ENCODE data around the gene SCYL2.

SCYL2 gene

GRCh38 chr12:100388382-100388781 lies 121.4 kb downstream of the SCYL2 start:
- no peaks in the 10 kb centered on the region for H3K4me1 ChIP-seq (ENCODE audit: low read depth, poor library complexity, severe bottlenecking)
- TF ChIP-seq CTCF (conservative IDR thresholded peaks at IDR 0.05; ENCODE audit: low read depth, low read length) = no peak
- no peak overlapping the region for H2AFZ ChIP-seq (ENCODE audit: low read depth)
- H3K27me3 ChIP-seq (ENCODE audit: insufficient read depth, low read depth) = no peaks in the 10 kb centered on the region
- no peaks in the 10 kb centered on the region for H3K79me2 ChIP-seq (ENCODE audit: insufficient read depth, low read depth)
- no peak overlapping the region for H3K4me3 ChIP-seq (IDR thresholded peaks at IDR 0.05; ENCODE audit: insufficient read depth, low read depth, low read length)
- no peaks in the 10 kb centered on the region for H4K20me1 ChIP-seq (ENCODE audit: insufficient read depth)
- no peak overlapping the region for H3K9ac ChIP-seq
- no peak overlapping the region for H3K27ac ChIP-seq
- no peak overlapping the region for H3K4me2 ChIP-seq
- H3K36me3 ChIP-seq (ENCODE audit: insufficient read depth) = no peaks in the 10 kb centered on the region

Data from KMS-11 (cell line).